Type B pancreatic cell (in vitro differentiated cells): Measurements from ENCODE around the gene OBP2A. TPM values are rescaled to one million over a fixed set of nuclear protein-coding genes. Genes with fewer than 3 reads are reported as not detected.
"Not testable (repeated sequence)": the region's sequence is repeated elsewhere in the genome, so short reads cannot be mapped to it uniquely, and the experiment has no call there.

ENCODE experiments used
- DNase-seq: peaks from one replicate; pipeline ENCODE4 v3.0.0; 2021; ENCODE audit warnings: mixed read lengths; ENCODE audit not compliant: unreplicated experiment; ENCODE audit errors: extremely low spot score
- H3K27ac Mint-ChIP-seq: 2 replicates; pipeline ENCODE4 v1.8.0; 2021; ENCODE audit warnings: mild to moderate bottlenecking, mixed read lengths
- H3K27me3 Mint-ChIP-seq: 2 replicates; pipeline ENCODE4 v1.8.0; 2021; ENCODE audit warnings: mixed read lengths
- H3K36me3 Mint-ChIP-seq: 2 replicates; pipeline ENCODE4 v1.8.0; 2021; ENCODE audit warnings: mixed read lengths
- H3K4me1 Mint-ChIP-seq: one replicate; pipeline ENCODE4 v1.8.0; 2021; ENCODE audit warnings: mixed read lengths; ENCODE audit not compliant: unreplicated experiment
- H3K4me3 Mint-ChIP-seq: 2 replicates; pipeline ENCODE4 v1.8.0; 2021; ENCODE audit warnings: mild to moderate bottlenecking, mixed read lengths
- H3K9me3 Mint-ChIP-seq: 2 replicates; pipeline ENCODE4 v1.8.0; 2021; ENCODE audit warnings: mixed read lengths
- total RNA-seq: library from RNA; stranded (reverse); gene quantifications from 2 replicates; pipeline ENCODE4 v1.2.1, GENCODE V29; 2021; ENCODE audit warnings: low replicate concordance
- TF ChIP-seq, protein P1 (sequence below): fragments of 200-600 bp; sonication (generic); conservative IDR thresholded peaks from 2 replicates; pipeline ENCODE4 v1.5.0; 2021; ENCODE audit warnings: antibody characterized with exemption, mild to moderate bottlenecking

OBP2A gene
- total RNA-seq, 1 donor from 2014 or later: not detected

DNA sequence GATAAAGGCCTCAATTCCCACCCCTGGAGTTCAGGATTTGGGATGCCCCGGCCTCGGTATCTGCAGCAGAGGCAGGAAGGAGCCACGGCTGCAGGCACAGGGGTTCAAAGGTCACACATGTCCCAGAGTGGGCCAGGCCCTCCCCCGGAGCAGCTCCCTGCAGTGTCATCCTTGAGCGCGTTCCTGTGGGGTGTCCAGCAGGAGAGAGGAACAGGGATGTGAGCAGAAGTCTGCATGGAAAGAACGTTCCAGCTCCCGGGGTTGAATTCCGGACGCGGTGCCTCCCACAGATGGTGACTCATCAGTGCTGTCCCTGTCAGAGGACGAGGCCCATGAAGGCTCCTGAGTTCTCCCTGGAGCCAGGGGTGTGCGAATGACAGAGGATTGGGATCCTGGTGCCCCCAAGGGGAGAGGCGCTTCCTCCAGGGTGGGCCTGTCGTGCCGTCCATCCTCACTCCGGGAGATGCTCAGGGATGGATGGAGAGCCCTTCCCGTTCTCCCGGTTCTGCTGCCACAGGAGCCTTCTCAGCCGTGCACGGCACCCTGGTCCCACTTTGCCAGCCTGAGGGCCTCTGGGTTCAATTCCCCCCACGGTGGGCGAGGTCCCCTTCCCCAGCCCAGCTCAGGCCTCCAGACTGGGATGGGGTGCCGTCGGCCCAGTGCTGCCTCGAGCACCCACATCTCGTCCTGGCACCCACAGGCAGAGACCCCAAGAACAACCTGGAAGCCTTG lies 21.6 kb upstream of the OBP2A start:
- Mint-ChIP-seq H3K27me3 (no peaks in the 10 kb centered on the region), H3K27ac (no peak overlapping the region), H3K4me3 (no peak overlapping the region), H3K4me1 (no peaks in the 10 kb centered on the region), H3K9me3 (no peaks in the 10 kb centered on the region), H3K36me3 (no peaks in the 10 kb centered on the region)
- TF ChIP-seq, protein P1, sequence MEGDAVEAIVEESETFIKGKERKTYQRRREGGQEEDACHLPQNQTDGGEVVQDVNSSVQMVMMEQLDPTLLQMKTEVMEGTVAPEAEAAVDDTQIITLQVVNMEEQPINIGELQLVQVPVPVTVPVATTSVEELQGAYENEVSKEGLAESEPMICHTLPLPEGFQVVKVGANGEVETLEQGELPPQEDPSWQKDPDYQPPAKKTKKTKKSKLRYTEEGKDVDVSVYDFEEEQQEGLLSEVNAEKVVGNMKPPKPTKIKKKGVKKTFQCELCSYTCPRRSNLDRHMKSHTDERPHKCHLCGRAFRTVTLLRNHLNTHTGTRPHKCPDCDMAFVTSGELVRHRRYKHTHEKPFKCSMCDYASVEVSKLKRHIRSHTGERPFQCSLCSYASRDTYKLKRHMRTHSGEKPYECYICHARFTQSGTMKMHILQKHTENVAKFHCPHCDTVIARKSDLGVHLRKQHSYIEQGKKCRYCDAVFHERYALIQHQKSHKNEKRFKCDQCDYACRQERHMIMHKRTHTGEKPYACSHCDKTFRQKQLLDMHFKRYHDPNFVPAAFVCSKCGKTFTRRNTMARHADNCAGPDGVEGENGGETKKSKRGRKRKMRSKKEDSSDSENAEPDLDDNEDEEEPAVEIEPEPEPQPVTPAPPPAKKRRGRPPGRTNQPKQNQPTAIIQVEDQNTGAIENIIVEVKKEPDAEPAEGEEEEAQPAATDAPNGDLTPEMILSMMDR: no peak
- peak; percentile 62 for DNase-seq

DNA sequence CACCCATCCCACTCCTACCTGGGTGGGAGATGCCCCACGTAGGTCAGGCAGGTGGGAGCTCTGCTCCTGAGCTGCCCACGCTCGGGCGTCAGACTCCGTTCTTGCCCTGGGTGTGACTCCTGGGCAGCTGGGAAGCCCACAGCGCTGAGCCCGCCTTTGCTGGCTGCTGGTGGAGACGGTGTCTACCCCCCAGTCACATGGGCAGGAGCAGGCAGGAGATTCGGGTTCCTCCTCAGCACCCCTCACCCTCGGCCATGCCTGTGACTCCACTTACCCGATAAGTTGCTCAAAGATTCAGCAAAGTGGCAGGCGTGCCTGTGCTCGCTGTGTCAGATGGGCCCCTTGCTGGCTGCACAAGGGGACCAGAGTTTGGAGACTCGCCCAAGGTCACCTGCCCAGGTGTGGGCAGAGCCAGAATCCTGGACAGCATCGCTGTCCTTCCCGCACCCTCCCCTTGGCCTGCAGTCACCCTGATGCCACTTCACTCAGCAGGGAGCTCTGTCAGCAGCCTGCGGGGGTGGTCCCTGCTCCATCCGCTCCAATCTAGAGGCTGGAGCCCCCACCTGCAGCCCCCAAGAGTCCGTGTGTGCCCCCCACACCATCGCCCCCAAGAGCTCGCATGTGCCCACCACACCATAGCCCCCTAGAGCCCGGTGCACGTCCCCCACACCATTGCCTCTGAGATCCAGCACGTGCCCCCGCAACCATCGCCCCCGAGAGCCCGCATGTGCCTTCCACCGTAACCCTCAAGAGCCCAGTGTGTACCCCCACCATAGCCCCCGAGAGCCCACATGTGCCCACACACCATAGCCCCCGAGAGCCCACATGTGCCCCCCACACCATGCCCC lies 20.5 kb upstream of the OBP2A start:
- H3K9me3 Mint-ChIP-seq: no peaks in the 10 kb centered on the region
- no peaks in the 10 kb centered on the region for H3K4me1 Mint-ChIP-seq
- no peaks in the 10 kb centered on the region for H3K27me3 Mint-ChIP-seq
- TF ChIP-seq, protein P1: no peak
- H3K27ac Mint-ChIP-seq: no peak overlapping the region
- DNase-seq: peak; percentile 62
- H3K4me3 Mint-ChIP-seq: no peak overlapping the region
- no peaks in the 10 kb centered on the region for H3K36me3 Mint-ChIP-seq

DNA sequence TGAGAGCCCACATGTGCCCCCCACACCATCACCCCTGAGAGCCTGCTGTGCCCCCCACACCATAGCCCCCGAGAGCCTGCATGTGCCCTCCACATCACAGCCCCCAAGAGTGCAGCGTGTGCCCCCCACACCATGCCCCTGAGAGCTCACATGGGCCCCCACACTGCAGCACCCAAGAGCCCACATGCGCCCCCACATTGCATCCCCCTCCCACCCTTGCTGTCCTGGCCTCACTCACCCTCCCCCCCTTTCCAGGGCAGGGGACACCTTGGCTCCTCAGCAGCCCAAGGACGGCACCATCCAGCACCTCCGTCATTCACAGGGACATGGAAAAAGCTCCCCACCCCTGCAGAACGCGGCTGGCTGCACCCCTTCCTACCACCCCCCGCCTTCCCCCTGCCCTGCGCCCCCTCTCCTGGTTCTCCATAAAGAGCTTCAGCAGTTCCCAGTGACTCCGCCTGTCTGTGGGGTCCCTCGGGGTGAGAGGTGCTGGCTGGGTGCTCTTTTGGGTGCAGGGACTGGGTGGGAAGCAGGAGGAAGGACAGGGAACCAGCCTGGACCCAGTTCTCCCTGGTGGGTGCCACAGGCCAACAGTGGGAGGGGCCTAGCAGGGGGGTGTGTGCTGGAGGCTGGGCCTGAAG lies 19.7 kb upstream of the OBP2A start:
- Mint-ChIP-seq H3K4me1 (no peaks in the 10 kb centered on the region), H3K36me3 (no peaks in the 10 kb centered on the region), H3K9me3 (no peaks in the 10 kb centered on the region), H3K27ac (no peak overlapping the region), H3K27me3 (no peaks in the 10 kb centered on the region), H3K4me3 (no peak overlapping the region)
- TF ChIP-seq, protein P1: no peak
- no peak for DNase-seq

DNA sequence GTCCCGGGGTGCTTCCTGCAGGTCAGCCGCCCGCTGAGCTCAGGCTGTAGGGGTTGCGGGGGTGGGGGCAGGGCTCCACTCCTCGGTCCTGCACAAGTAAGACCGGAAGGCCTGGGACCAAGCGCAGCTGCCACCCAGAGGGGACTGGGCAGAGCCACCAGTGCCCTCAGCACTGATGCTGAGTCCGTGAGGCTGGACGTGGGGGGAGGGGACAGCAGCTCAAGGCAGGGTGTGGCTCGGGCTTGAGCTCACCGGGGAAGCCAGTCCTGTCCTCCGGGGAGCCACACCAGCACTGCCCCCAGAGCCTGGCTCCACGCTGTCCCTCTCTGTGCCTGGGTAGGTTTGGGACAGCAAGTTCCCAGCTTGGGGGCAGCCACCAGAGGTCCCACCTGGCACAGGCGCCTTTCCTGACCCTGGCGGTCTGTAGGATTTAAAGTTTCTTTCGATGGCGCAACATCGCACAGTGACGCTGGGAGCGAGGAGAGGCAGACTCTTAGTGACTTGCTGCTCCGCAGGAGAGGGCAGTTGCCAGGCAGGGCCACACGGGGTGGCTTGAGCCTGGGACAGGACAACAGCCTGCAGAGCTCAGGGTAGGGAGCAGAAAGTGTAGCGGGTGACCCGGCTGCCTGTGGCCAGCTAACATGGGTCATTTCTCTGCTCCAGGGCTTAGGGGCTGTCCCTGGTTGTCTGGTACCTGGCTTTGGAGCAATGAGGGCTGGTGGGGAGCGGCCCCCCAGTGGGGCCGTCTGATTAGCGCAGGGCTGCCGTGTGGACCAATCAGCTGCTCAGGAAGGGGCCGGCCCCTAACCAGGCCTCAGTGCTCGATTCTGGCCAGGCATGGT lies 19.0 kb upstream of the OBP2A start:
- H3K27ac Mint-ChIP-seq: no peak overlapping the region
- no peaks in the 10 kb centered on the region for H3K4me1 Mint-ChIP-seq
- no peaks in the 10 kb centered on the region for H3K36me3 Mint-ChIP-seq
- peak; percentile 70 for DNase-seq
- TF ChIP-seq, protein P1: no peak
- H3K4me3 Mint-ChIP-seq: no peak overlapping the region
- H3K9me3 Mint-ChIP-seq: no peaks in the 10 kb centered on the region
- H3K27me3 Mint-ChIP-seq: no peaks in the 10 kb centered on the region

DNA sequence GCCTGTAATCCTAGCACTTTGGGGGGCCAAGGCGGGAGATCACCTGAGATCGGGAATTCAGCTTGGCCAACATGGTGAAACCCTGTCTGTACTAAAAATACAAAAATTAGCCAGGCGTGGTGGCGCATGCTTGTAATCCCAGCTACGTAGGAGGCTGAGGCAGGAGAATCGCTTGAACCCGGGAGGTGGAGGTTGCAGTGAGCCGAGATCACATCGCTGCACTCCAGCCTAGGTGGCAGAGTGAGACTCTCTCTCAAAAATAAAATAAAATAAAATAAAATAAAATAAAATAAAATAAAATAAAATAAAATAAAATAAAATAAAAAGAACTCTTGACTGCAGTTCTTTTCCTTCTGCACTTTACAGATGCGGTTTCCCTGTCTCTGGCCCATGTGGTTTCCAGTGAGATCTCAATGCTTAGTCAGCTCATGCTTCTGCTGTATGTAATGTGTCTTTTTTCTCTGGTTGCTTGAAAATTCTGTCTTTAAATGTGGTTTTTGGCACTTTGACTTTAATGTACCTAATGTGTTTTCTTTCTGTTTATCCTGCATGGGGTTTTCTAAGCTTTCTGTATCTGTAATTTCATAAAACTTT lies 17.0 kb upstream of the OBP2A start:
- not testable (repeated sequence) for H3K27me3 Mint-ChIP-seq, H3K27ac Mint-ChIP-seq, H3K4me1 Mint-ChIP-seq

More for the DNA sequence above, 17.0 kb upstream of the OBP2A start:
- H3K9me3 Mint-ChIP-seq, H3K4me3 Mint-ChIP-seq, H3K36me3 Mint-ChIP-seq: not testable (repeated sequence)
- peak; percentile 32 for DNase-seq
